Cerebellar nuclear complex (tissue), 1 donor: ENCODE results near the gene SLC25A53.
"Not testable (repeated sequence)": the region's sequence is repeated elsewhere in the genome, so short reads cannot be mapped to it uniquely, and the experiment has no call there.

Experiments
- DNase-seq, 2 experiments: peaks; one replicate each; lab custom pipeline; 2025; lab: John Stamatoyannopoulos, UW

SLC25A53 gene

DNA sequence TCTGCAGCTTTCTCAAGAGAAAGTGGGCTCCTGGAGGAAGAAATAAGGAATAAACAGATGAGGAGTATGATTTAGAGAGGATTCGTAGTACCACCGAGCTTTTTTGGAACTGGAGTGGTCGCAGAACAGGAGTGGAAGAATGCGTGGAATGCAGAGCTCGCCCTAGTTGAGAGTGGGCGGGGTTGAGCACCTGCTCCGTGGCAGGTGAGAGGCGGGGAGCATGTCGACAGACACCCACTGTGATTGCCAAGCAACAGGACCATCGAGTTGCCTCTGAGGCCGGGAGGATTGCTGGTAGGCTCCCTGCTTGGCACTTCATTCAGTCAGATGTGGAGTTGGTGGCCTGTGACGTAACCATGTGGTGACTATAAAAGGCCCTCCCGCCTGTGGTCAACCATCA is 101.9 kb downstream of the SLC25A53 start:
- DNase-seq, result not testable (repeated sequence)
